HL-60 (cell line): ENCODE results near the gene SUN1.

Experiments used
- DNase-seq, 2 experiments: peaks; one replicate each; pipeline ENCODE4 v3.0.0-alpha.2; 2010 to 2020; ENCODE audit warnings: low read depth in 1 of 2, low spot score in 1 of 2
- H3K27ac ChIP-seq: fragments of 250-450 bp; sonication (Bioruptor Pico); replicated peaks from 2 replicates; pipeline ENCODE4 v1.5.1; 2020; ENCODE audit warnings: mild to moderate bottlenecking, moderate library complexity
- H3K27me3 ChIP-seq: fragments of 250-450 bp; sonication (Bioruptor Pico); 2 replicates; pipeline ENCODE4 v1.5.1; 2021; ENCODE audit warnings: mild to moderate bottlenecking, moderate library complexity; ENCODE audit not compliant: insufficient read depth, poor library complexity, severe bottlenecking
- H3K4me3 ChIP-seq: replicated peaks from 2 replicates; pipeline ENCODE4 v1.5.1; 2011; ENCODE audit warnings: mild to moderate bottlenecking, control low read depth, low read length; ENCODE audit not compliant: insufficient read depth
- GABPA ChIP-seq: IDR thresholded peaks from 2 replicates; pipeline ENCODE4 v1.6.1; 2012; ENCODE audit warnings: low read depth
- POLR2AphosphoS5 ChIP-seq: IDR thresholded peaks from 2 replicates; pipeline ENCODE4 v1.6.1; 2012; ENCODE audit warnings: low read depth
- REST ChIP-seq: IDR thresholded peaks from 2 replicates; pipeline ENCODE4 v1.6.1; 2012; ENCODE audit warnings: low read depth; ENCODE audit not compliant: insufficient replicate concordance
- SPI1 ChIP-seq: IDR thresholded peaks from 2 replicates; pipeline ENCODE4 v1.6.1; 2012; ENCODE audit warnings: low read depth, mild to moderate bottlenecking, borderline replicate concordance
- TF ChIP-seq, protein P1 (sequence below): IDR thresholded peaks from one replicate; pipeline ENCODE4 v1.5.1; 2011; ENCODE audit warnings: low read length, control low read depth, inconsistent platforms; ENCODE audit not compliant: insufficient read depth

Gene SUN1

GRCh38 chr7:862157-862556, 29.9 kb downstream of the SUN1 start:
- TF ChIP-seq SPI1 (no peak), REST (no peak), POLR2AphosphoS5 (no peak)
- TF ChIP-seq, protein P1, sequence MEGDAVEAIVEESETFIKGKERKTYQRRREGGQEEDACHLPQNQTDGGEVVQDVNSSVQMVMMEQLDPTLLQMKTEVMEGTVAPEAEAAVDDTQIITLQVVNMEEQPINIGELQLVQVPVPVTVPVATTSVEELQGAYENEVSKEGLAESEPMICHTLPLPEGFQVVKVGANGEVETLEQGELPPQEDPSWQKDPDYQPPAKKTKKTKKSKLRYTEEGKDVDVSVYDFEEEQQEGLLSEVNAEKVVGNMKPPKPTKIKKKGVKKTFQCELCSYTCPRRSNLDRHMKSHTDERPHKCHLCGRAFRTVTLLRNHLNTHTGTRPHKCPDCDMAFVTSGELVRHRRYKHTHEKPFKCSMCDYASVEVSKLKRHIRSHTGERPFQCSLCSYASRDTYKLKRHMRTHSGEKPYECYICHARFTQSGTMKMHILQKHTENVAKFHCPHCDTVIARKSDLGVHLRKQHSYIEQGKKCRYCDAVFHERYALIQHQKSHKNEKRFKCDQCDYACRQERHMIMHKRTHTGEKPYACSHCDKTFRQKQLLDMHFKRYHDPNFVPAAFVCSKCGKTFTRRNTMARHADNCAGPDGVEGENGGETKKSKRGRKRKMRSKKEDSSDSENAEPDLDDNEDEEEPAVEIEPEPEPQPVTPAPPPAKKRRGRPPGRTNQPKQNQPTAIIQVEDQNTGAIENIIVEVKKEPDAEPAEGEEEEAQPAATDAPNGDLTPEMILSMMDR, result no peak
- no peak overlapping the region for H3K4me3 ChIP-seq
- DNase-seq, result no peak

GRCh38 chr7:863106-863505, 30.8 kb downstream of the SUN1 start:
- no peak for DNase-seq
- no peak overlapping the region for H3K4me3 ChIP-seq
- H3K27ac ChIP-seq, result no peak overlapping the region
- no peaks in the 10 kb centered on the region for H3K27me3 ChIP-seq
- TF ChIP-seq GABPA, result no peak
- TF ChIP-seq POLR2AphosphoS5, result no peak
- TF ChIP-seq, protein P1, result no peak
- no peak for TF ChIP-seq REST
- no peak for TF ChIP-seq SPI1

More at GRCh38 chr7:862157-862556, 29.9 kb downstream of the SUN1 start:
- H3K27me3 ChIP-seq, result no peaks in the 10 kb centered on the region
- H3K27ac ChIP-seq, result no peak overlapping the region

DNA sequence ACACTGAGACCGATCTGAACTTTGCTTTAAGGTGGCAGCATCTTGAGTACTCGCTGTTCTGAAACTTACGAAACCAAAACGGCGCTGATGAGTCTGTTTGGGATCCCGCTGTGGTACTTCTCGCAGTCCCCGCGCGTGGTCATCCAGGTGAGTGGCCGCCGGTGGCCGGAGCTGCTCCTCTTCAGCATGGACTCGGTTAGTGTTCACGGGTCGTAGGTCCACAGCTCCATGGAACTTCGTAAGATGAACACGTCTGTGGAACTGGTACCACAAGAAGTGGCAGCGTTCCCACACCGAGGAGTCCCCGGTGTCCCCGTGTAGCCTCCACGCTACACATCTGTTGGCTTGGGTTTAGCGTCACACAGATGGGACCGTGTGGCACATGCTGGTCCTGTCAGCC, 33.6 kb downstream of the SUN1 start:
- H3K27me3 ChIP-seq, result no peaks in the 10 kb centered on the region
- no peak for TF ChIP-seq SPI1
- TF ChIP-seq REST, result no peak
- no peak for TF ChIP-seq GABPA
- no peak for TF ChIP-seq POLR2AphosphoS5
- TF ChIP-seq, protein P1, result no peak
- no peak overlapping the region for H3K27ac ChIP-seq
- no peak for DNase-seq
- no peak overlapping the region for H3K4me3 ChIP-seq
